Measurements from ENCODE around the gene GADD45B. TPM values are rescaled to one million over a fixed set of nuclear protein-coding genes. Genes with fewer than 3 reads are reported as not detected.

Gene GADD45B
- polyA plus RNA-seq, 3 donors: 67.4 to 505 (median 76.2) TPM

DNA sequence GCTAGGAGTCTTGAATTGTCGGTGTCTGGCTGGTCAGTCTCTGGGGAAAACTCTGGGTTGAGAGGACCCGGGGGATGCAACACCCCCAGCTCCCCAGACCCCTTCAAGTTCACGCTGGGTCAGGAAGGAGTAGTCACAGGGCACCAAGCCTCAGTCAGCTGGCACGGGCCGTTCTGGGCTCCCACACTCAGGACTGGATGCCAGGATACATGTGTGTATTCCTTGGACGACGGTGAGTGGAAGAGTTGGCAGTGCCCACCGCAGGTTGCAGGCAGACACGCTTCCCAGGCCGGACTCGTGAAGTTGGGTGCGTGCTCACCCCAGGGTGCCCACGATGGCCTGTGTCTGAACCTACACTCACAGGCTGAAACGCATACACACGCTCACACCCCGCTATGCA lies 5.5 kb downstream of the GADD45B start:
- Histone ChIP-seq H3K27ac (ENCODE audit: low read depth in 1 of 2, low read length in 2 of 2) (no peak overlapping the region), H3K4me3 (replicated peaks in 1 of 3; ENCODE audit: low read depth in 2 of 3, low read length in 3 of 3) (no peak overlapping the region), H4K20me1 (ENCODE audit: insufficient read depth, low read length) (peaks cover 30% of the 10 kb centered on the region), H2AFZ (ENCODE audit: insufficient read depth, low read depth, low read length, poor library complexity, severe bottlenecking) (no peak overlapping the region), H3K4me1 (ENCODE audit: control insufficient read depth in 1 of 2, insufficient read depth in 2 of 2, low read length in 2 of 2) (peaks cover 18 to 20% of the 10 kb centered on the region in 2 donors), H3K36me3 (replicated peaks in 1 of 2; ENCODE audit: control insufficient read depth in 1 of 2, insufficient read depth in 2 of 2, low read length in 2 of 2) (peaks cover 0 to 12% of the 10 kb centered on the region in 2 donors), H3K9me3 (replicated peaks in 1 of 2; ENCODE audit: control insufficient read depth in 1 of 2, insufficient read depth in 1 of 2, low read length in 2 of 2) (peaks cover 0 to 19% of the 10 kb centered on the region in 2 donors), H3K79me2 (ENCODE audit: insufficient read depth, low read length) (peaks cover 29% of the 10 kb centered on the region), H3K9ac (ENCODE audit: insufficient read depth, low read length, poor library complexity, severe bottlenecking) (no peak overlapping the region), H3K4me2 (replicated peaks; ENCODE audit: extremely low read depth, low read length, poor library complexity, severe bottlenecking) (no peak overlapping the region), H3K27me3 (ENCODE audit: control insufficient read depth in 2 of 2, insufficient read depth in 2 of 2, low read length in 2 of 2) (no peaks in the 10 kb centered on the region)
- Mint-ChIP-seq H3K4me1 (peaks cover 16% of the 10 kb centered on the region), H3K4me3 (no peak overlapping the region), H3K27ac (peak overlapping the region in 1 of 7 donors; percentile 32), H3K27me3 (ENCODE audit: low read depth in 3 of 3) (peaks cover 5 to 14% (median 5%) of the 10 kb centered on the region in 3 donors), H3K9me3 (peaks cover 12 to 21% (median 17%) of the 10 kb centered on the region in 7 donors), H3K36me3 (peaks cover 16 to 17% of the 10 kb centered on the region in 2 donors)
- intact Hi-C loops (cut with micrococcal nuclease): no loop called here
- peak in 1 of 3 donors; percentile 36 for DNase-seq
- TF ChIP-seq, protein P1, sequence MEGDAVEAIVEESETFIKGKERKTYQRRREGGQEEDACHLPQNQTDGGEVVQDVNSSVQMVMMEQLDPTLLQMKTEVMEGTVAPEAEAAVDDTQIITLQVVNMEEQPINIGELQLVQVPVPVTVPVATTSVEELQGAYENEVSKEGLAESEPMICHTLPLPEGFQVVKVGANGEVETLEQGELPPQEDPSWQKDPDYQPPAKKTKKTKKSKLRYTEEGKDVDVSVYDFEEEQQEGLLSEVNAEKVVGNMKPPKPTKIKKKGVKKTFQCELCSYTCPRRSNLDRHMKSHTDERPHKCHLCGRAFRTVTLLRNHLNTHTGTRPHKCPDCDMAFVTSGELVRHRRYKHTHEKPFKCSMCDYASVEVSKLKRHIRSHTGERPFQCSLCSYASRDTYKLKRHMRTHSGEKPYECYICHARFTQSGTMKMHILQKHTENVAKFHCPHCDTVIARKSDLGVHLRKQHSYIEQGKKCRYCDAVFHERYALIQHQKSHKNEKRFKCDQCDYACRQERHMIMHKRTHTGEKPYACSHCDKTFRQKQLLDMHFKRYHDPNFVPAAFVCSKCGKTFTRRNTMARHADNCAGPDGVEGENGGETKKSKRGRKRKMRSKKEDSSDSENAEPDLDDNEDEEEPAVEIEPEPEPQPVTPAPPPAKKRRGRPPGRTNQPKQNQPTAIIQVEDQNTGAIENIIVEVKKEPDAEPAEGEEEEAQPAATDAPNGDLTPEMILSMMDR (IDR thresholded peaks at IDR 0.05): no peak
- 98% methylated on average over 14 of the region's 16 CpGs for WGBS (ENCODE audit: insufficient coverage)

DNA sequence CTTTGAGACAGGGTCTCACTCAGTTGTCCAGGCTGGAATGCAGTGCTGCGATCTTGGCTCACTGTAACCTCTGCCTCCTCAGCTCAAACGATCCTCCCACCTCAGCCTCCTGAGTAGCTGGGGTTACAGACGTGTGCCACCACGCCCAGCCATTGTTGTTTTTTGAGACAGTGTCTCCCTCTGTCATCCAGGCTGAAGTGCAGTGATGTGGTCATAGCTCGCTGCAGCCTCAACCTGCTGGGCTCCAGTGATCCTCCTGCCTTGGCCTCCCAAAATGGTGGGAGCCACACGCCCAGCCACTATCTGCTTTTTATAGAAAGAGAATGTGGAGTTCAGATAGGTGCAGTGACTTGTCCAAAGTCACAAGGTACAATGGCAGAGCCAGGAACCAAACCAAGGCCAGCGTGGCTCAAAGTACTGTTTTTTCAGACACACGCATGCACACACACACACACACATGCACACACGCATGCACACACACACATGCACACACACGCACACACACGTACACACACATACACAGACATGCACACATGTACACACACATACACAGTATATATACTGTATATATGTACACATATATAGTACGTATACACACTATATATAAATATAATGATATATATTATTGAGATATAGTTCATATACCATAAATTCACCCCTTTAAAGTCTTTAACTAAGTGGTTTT lies 6.6 kb downstream of the GADD45B start:
- TF ChIP-seq, protein P1 (IDR thresholded peaks at IDR 0.05): no peak
- Mint-ChIP-seq H3K9me3 (peaks cover 12 to 21% (median 17%) of the 10 kb centered on the region in 7 donors), H3K27me3 (ENCODE audit: low read depth in 3 of 3) (peaks cover 10 to 21% (median 13%) of the 10 kb centered on the region in 3 donors), H3K36me3 (peaks cover 6 to 7% of the 10 kb centered on the region in 2 donors), H3K27ac (no peak overlapping the region), H3K4me3 (no peak overlapping the region), H3K4me1 (peaks cover 16% of the 10 kb centered on the region)
- no peak overlapping the region for H3K4me2 ChIP-seq (replicated peaks; ENCODE audit: extremely low read depth, low read length, poor library complexity, severe bottlenecking)
- H4K20me1 ChIP-seq (ENCODE audit: insufficient read depth, low read length): peaks cover 20% of the 10 kb centered on the region
- peaks cover 0 to 19% of the 10 kb centered on the region in 2 donors for H3K9me3 ChIP-seq (replicated peaks in 1 of 2; ENCODE audit: control insufficient read depth in 1 of 2, insufficient read depth in 1 of 2, low read length in 2 of 2)
- no peak overlapping the region for H3K27ac ChIP-seq (ENCODE audit: low read depth in 1 of 2, low read length in 2 of 2)
- intact Hi-C loops (cut with micrococcal nuclease): no loop called here
- no peak for DNase-seq
- no peak overlapping the region for H3K9ac ChIP-seq (ENCODE audit: insufficient read depth, low read length, poor library complexity, severe bottlenecking)
- H3K27me3 ChIP-seq (ENCODE audit: control insufficient read depth in 2 of 2, insufficient read depth in 2 of 2, low read length in 2 of 2): peaks cover 0 to 6% of the 10 kb centered on the region in 2 donors
- peaks cover 19% of the 10 kb centered on the region for H3K79me2 ChIP-seq (ENCODE audit: insufficient read depth, low read length)
- no peak overlapping the region for H2AFZ ChIP-seq (ENCODE audit: insufficient read depth, low read depth, low read length, poor library complexity, severe bottlenecking)
- H3K4me3 ChIP-seq (replicated peaks in 1 of 3; ENCODE audit: low read depth in 2 of 3, low read length in 3 of 3): no peak overlapping the region
- H3K36me3 ChIP-seq (replicated peaks in 1 of 2; ENCODE audit: control insufficient read depth in 1 of 2, insufficient read depth in 2 of 2, low read length in 2 of 2): peaks cover 0 to 4% of the 10 kb centered on the region in 2 donors
- H3K4me1 ChIP-seq (ENCODE audit: control insufficient read depth in 1 of 2, insufficient read depth in 2 of 2, low read length in 2 of 2): peaks cover 16 to 18% of the 10 kb centered on the region in 2 donors
- WGBS (ENCODE audit: insufficient coverage): 90% methylated on average over 5 of the region's 12 CpGs

Data from CD14-positive monocyte (primary cell).